NB4 (cell line): Measurements from ENCODE around the gene VPS26C.

ENCODE experiments used
- DNase-seq: peaks from one replicate; pipeline ENCODE4 v3.0.0; 2010; ENCODE audit warnings: low read depth
- H3K4me3 ChIP-seq: one replicate; pipeline ENCODE4 v1.5.1; 2011; ENCODE audit warnings: mild to moderate bottlenecking, low read depth, low read length, moderate library complexity
- MAX ChIP-seq: IDR thresholded peaks from 2 replicates; pipeline ENCODE4 v1.6.1; 2011; ENCODE audit warnings: low read depth, low read length
- MYC ChIP-seq: IDR thresholded peaks from 2 replicates; pipeline ENCODE4 v1.6.1; 2011; ENCODE audit warnings: low read depth, low read length
- POLR2A ChIP-seq: IDR thresholded peaks from 2 replicates; pipeline ENCODE4 v1.6.1; 2011; ENCODE audit warnings: mild to moderate bottlenecking; ENCODE audit not compliant: insufficient read length; ENCODE audit errors: extremely low read depth
- TF ChIP-seq, protein P1 (sequence below): IDR thresholded peaks from one replicate; pipeline ENCODE4 v1.5.1; 2012; ENCODE audit warnings: low read depth, low read length

Gene VPS26C

GRCh38 chr21:37266515-37267221 is 466 bp downstream of the VPS26C start:
- peak; percentile 64 for DNase-seq
- TF ChIP-seq, protein P1, sequence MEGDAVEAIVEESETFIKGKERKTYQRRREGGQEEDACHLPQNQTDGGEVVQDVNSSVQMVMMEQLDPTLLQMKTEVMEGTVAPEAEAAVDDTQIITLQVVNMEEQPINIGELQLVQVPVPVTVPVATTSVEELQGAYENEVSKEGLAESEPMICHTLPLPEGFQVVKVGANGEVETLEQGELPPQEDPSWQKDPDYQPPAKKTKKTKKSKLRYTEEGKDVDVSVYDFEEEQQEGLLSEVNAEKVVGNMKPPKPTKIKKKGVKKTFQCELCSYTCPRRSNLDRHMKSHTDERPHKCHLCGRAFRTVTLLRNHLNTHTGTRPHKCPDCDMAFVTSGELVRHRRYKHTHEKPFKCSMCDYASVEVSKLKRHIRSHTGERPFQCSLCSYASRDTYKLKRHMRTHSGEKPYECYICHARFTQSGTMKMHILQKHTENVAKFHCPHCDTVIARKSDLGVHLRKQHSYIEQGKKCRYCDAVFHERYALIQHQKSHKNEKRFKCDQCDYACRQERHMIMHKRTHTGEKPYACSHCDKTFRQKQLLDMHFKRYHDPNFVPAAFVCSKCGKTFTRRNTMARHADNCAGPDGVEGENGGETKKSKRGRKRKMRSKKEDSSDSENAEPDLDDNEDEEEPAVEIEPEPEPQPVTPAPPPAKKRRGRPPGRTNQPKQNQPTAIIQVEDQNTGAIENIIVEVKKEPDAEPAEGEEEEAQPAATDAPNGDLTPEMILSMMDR: no peak
- TF ChIP-seq POLR2A (no peak), MYC (no peak), MAX (no peak)

DNA sequence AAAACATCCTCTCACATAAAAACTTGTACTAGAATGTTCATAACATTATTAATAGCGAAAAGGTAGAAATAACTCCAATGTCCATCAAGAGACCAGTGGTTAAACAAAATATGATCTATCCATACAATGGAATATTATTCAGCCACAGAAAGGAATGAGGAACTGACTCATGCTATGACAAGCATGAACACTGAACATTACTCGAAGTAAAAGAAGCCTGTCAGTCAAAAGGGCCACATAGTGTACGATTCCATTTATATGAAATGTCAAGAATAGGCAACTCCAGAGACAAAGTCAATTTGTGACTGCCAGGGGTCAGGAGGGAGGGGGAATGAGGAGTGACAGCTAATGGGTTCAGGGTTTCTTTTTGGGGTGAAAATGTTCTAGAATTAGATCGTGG is 2.3 kb downstream of the VPS26C start:
- H3K4me3 ChIP-seq: no peak overlapping the region
- no peak for DNase-seq
- TF ChIP-seq MYC: no peak
- no peak for TF ChIP-seq MAX
- TF ChIP-seq, protein P1: no peak
- no peak for TF ChIP-seq POLR2A

More at GRCh38 chr21:37266515-37267221, 466 bp downstream of the VPS26C start:
- H3K4me3 ChIP-seq: peak overlapping the region; percentile 94

- TF ChIP-seq MAX (no peak), MYC (no peak), POLR2A (no peak)
- TF ChIP-seq, protein P1: no peak
- DNase-seq: no peak
- no peak overlapping the region for H3K4me3 ChIP-seq
Observed at GRCh38 chr21:37263827-37264600, 3.1 kb downstream of the VPS26C start.

DNA sequence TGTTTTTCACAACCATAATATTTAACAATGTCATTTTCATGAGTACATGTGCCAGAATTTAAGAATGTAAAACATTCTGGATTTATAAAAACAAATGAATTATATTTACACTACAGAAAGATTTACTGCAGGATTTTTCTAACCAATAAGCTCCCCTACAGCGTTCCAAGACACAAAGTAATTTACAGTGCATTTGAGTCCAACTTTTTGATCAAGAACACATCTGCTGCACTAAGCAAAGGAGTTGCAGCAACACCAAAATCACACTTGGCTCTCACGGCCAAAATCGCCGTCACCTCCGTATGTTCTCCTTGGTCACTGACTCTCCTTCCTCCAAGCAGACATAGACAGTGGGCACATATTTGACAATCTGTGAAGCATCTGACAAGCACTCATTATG is 7.7 kb downstream of the VPS26C start:
- H3K4me3 ChIP-seq: no peak overlapping the region
- no peak for TF ChIP-seq POLR2A
- no peak for TF ChIP-seq MYC
- TF ChIP-seq, protein P1: no peak
- TF ChIP-seq MAX: no peak
- no peak for DNase-seq

GRCh38 chr21:37257967-37258877 is 8.9 kb downstream of the VPS26C start:
- TF ChIP-seq MYC (no peak), POLR2A (no peak), MAX (no peak)
- TF ChIP-seq, protein P1: no peak
- H3K4me3 ChIP-seq: peak overlapping the region; percentile 66
- peak; percentile 60 for DNase-seq
